ENCODE measurements around the gene EGFL7.
"Not testable (repeated sequence)": the region's sequence is repeated elsewhere in the genome, so short reads cannot be mapped to it uniquely, and the experiment has no call there.

Gene EGFL7

DNA sequence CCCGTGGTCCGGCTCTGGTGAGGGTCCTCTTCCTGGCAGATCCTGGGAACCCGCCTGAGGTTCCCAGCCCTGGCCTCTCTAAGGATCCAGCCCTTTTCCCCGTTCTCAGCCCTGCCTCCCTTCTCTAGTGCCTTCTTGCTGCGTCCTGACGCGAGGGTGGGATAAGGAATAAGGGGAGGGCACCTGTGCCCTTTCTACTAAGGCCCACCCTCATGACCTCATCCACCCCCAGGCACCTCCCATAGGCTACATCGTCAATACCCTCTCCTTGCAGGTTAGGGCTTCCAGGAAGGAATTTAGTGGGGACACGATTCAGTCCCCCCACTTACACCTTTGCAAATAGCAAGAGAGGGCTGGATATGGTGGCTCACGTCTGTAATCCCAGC lies 38.9 kb downstream of the EGFL7 start:
- DNase-seq = no peak

DNA sequence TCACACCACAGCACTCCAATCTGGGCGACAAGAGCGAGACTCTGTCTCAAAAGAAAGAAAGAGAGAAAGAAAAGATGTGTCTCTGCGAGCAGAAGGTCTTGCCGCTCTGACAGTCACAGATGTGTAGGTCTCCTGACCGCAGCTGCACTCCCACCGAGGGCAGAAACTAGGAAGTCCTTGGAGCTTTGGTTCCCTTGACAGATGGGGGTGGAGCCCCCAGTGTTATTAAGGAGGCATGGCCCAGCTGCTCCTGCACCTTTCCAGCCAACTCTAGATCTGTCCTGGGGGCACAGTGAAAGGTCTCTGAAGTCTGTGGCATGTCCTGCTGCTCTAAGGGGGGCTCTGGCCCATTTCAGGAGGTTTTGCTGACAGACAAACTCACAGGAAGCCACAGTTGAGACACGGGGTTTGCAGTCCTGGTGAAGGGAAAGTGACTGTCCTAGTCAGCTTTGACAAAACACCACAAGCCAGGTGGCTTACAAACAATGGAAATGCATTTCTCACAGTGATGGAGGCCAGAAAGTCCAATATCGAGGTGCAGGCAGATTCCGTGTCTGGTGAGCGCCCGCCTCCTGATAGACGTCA lies 40.7 kb downstream of the EGFL7 start:
- no peak for DNase-seq

DNA sequence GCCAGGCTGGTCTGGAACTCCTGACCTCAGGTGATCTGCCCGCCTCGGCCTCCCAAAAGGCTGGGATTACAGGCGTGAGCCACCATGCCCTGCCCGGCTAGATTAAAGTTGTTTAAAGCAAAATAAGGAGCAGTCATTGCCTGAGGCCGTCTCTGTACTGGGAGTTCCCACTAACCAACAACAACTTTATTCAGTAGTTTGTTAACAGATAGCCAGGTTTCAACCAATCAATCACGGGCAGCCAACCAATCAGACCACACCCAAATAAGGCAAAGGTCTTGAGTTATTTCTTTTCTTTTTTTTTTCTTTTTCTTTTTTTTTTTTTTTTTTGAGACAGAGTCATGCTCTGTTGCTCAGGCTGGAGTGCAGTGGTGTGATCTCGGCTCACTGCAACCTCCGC lies 42.0 kb downstream of the EGFL7 start:
- DNase-seq = not testable (repeated sequence)

DNA sequence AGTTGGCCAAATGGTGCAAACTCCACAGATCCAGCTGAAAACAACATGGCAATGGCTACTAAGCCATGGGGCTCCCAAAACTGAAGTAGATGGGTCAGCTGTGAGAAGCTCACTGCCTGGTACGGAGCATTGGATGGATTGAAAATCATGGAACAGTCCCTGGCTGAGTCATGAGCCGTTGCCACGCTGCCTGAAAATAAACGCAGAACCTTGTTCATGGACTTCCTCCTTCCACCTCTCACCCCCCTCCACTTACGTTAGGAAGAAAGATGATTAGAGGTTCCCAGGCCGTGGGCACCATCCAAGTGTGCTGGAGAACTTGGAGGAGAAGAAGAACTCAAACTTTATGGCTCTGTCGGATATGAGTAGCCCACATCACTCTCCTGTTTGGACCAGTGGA lies 42.8 kb downstream of the EGFL7 start:
- no peak for DNase-seq

DNA sequence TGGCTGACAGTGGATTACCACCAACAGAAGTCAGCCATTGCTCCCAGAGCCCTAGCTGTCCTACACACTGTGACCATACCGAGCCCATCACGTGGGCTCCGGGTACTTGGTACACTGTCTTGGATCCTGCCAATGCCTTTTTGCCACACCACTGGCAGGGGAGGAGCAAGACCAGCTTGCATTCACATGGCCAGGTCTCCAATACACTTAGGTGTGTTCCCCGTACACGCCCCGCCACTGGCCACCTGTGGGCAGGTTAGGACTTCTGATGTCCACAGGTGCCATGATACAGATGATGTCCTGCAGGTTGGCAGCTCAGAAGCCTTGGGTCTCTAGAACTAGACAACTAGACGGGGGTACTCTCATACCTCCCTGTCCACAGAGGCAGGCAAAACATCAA lies 44.3 kb downstream of the EGFL7 start:
- no peak for DNase-seq

DNA sequence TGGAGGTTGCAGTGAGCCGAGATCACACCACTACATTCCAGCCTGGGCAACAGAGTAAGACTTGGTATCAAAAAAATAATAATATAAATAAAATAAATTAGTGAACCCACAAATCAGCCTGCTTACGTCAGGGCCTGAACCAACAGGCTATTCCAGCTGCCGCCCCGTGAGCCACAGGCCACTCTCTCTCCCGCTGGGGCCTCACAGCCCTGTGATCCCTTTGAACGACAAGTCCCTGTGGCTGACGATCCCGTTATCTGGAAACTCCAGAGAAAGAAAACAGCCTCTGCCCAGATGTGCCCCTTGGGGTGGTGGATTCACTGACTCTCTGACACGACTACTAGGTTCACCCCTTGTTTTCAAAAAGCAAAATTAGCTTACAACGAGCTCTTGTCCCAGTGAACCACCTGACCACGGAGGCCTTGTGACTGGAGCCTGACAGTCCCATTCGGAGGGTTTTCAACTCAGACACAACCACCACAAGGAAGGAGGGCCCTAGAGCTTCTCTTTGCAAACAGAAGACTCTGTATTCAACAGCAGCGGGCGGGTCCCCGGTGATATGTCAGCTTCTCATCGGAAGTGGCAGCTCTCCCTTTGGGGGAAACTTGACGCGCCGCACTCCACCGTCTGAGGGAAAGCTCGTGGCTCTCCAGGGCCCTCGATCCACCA lies 45.3 kb downstream of the EGFL7 start:
- no peak for DNase-seq

DNA sequence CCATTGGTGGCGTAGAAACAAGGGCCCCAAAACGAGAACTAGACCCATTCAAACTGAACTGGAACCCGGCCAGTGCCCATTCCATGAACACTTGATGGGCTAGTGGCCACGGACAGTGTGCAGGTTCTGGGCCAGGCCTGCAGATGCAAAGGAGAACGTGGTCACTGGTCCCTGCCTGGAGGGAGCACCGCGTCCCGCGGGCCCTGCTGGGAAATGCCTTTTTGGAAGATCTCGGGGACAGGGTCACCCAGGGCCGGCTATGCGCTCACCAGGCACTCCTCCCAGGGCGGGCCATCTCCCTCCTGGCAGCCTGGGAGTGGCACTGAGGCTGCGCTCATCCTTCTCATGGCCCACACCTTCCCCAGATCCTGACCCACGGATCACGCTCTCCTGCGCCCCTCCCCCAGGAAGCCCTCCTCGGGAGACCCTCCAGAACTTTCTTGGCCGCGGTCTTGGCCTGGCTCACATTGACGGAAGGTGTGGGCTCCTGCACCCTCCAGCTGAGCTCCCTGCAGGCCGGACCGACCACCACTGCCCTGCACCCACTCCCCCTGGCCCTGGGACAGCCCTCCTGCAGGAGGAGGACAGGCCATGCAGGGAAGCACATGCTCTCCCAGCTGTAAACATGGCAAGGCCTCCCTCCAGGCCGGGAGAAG lies 46.9 kb downstream of the EGFL7 start:
- no peak for DNase-seq

DNA sequence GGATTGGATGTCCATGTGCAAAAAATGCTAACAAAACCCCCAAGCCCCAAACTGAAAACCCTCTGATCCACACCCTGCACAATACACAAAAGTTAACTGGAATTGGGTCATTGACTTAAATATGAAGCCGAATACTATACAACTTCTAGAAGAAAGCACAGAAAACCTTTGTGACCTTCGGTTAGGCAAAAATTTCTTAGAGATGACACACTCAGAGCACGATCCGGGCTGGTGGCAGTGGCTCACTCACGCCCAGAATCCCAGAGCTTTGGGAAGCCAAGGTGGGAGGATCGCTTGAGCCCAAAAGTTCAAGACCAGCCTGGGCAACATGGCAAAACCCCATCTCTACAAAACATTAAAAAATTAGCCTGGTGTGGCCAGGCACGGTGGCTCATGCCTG lies 47.8 kb downstream of the EGFL7 start:
- no peak for DNase-seq

DNA sequence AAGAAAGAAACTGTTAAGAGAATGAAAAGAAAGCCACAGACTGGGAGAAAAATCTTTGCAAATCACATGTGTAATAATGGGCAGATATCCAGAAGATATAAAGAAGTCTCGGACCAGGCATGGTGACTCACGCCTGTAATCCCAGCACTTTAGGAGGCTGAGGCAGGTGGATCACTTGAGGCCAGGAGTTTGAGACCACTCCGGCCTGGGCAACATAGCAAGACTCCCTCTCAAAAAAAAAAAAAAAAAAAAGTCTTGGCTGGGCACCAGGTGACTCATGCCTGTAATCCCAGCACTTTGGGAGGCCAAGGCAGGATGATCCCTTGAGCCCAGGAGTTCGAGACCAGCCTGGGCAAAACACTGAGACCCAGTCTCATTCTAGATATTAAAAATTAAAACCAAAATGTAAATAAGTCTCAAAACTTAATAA lies 48.5 kb downstream of the EGFL7 start:
- not testable (repeated sequence) for DNase-seq

DNA sequence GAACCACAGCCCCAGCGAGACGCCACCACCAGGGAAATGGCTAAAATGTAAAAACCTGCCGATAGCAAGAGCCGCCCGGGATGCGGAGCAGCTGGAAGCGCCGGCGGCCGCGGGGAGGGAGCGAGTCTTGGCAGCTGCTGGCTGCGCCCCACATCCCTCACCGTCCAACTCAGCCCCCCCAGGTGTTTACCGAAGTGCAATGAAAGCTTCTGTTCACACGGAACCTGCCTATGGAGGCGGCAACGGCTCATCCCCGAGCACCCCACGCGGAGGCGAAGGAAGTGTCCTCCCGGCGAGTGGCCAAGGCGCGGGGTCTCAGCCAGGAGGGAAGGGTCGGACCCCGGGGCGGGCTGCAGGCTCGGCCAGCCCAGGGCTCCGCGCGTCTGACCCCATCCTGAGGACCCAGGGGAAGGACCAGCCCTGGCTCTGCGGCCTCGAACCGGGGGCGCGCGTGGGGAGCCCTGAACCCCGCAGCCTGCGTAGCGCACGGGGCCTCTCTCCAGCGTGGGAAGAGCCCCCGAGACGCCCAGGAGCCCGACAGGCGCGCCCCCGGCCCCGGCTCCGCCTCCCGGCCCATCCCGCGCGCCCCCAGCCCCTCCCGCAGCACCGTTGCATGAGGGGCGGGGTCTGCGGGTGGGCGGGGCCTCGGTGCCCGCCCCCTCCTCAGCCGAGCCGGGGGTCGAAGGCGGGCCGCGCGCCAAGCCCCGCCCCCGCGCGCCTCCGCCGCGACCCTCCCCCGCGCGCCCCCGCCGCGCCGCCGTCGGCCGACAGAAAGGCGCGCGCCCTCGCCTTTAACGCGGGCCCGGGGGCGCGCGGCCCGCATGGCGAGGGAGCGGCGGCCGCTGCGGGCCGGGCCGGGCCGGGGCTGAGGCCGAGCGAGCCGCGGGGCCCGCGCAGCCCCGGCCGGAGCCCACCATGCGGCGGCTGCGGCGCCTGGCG lies 49.3 kb downstream of the EGFL7 start, which contains the start of gene DIPK1B:
Gene DIPK1B (plus strand): TSS at position 822 of the 939 bp plus-strand sequence. CDS start 94 bp downstream, at position 916.
- no peak for DNase-seq

DNA sequence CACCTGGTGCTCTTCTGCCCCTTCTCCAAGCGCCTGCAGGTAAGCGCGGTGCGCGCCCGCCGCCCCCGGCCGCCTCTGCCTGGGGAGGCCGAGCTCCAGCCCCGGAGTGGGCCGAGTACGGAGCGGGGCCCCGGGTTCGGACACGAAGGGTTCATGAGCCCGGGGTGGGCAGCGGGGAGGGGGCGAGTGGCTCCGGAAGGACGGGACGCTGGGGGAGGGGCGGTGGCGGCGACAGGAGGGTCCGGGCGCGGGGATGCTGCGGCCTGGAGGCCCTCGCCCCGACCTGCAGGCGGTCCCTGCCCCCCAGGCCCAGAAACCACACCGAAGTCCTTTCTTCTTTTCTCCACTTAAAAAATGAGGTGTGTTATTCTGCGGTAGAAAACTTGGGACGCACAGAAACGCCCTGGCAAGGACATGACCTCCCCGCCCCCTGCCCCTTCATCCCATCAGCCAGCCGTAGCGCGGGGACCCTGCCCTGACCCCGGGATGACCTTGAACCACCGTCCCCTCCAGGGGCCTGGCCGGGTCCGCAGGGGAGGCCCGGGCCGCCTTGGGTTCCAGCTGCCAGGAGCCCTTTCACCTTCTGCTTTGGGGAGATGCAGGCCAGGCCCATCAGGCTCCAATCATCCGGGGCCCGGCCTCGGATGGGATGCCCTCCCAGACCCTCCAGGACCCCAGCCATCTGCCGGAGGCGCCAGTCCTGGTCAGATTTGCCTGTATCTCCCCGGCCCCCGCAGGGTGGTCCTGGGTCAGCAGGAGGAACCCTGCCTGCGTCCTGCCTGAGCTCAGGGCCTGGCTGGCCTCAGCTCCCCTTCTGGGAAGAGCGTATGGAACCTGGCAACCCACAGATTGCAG lies 50.2 kb downstream of the EGFL7 start:
- DNase-seq = no peak

DNA sequence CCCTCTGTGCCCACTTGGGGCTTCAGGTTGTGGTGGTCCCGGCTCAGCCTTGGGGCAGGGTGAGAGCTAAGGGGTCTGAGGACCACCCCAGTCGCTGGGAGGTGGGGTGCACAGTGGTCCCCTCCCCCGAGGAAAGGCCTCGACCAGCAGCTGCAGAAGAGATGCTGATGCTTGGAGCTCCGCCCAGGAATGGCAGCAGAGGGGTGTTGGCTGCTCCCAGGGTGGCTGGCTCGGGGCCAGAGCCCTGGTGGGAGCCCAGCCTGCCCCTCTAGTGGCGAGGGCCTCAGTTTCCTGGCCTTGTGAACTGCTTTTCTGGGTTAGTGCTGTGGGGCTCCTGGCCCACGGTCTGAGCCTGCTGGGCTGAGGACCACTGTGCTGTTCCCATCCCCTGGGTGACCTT lies 50.8 kb downstream of the EGFL7 start:
- DNase-seq = no peak

DNA sequence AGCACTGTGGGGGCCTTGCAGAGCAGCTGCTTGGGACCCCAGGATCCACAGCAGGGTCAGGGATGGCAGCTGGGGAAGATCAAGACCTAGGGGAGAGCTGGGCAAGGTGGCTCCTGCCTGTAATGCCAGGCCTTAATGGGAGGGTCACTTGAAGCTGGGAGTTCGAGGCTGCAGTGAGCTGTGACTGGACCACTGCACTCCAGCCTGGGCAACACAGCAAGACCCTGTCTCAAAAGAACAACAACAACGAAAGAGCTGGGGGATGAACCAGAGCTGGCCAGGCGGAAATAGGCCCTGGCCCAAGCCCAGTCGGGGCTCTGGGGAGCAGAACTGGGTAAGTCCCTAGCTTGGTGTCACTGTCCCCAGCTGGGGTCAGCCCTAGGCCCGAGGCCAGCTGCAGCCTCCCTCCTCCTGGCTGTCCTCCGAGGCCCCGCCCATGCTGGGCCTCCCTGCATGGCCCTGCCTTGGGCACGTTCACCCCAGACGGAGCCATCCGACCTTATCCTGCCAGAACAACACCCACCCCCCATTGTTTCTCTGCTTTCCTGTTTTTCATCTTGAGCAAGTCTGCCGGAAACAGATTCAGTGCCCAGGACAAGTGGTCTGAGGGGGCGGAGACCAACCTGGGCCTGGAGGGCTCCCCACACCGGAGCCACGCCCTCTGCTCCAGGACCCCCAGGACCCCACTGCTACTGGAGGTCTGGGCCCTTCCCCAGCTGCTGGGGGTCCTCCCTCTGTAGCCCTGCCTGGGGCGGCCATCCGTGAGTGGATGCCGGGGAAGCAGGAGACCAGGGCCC lies 51.6 kb downstream of the EGFL7 start:
- no peak for DNase-seq

DNA sequence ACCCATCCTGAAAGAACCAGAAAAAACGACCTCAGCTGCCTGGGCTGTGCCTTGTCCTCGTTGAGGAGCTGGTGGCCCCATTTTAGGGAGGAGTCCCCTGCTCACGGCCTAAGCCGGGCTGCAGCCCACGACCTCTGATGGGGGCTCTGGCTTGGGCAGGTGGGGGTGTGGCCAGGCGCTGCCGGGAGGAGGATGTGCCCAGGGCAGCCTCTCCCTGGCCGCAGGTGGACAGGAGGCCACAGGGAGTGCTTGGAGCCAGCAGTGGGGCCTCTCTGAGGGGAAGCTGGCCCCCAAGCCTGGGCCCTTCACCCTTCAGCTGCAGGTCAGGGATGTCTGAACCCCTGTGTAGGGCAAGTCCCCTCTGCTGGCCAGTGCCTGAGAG lies 52.2 kb downstream of the EGFL7 start:
- no peak for DNase-seq

DNA sequence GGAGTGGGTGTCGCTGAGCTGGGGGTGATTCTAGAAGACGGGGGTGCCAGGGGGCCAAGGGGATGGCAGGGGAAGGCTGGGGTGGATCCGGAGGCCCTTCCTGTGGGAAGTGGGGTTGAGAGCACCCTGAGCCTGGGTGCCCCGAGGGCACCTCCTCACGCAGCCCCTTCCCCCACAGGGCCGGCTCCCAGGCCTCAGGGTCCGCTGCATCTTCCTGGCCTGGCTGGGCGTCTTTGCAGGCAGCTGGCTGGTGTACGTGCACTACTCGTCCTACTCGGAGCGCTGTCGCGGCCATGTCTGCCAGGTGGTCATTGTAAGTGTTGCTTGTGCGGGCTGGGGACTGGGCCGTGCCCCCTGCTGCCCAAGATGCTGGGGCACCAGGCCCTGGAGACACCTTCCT lies 54.7 kb downstream of the EGFL7 start:
- DNase-seq = no peak

DNA sequence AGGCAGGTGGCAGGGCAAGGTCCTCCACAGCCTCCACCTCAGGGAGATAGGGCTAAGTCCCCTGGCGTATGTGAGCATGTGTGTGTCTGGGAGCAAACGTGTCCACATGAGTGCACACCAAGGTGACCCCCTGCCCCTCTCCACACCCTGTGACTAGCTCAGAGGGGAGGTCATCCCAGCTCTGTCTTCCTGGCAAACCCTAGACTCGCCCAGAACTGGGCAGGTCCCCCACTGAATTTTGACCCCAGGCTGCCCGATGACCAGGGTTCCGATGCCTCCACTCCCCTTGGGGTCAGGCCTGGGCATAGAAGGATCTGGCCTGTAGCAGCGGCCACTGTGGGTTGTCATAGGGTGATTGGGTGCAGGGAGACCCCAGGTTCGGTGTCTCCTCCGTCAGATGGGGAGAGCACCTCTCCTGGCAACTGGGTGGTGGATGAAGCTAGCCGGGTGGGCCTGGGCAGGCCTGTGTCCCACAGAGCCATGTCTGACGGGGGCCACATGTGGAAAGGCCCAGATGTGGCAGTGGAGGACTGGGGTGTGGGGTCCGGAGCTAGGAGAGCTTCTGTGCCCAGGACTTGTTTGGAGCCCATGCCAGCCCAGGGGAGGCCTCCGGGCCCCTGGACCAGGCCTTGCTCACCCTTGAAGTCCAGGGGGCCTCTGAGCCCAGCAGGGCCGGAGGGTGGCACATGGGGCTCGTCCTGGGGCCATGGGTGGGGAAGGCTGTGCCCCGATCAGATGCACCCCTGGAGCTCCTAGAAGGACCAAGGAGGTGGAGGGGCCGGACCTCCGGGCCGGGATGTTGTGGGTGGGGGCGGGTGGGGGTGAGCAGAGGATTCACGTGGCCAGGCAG lies 55.9 kb downstream of the EGFL7 start:
- DNase-seq = no peak

DNA sequence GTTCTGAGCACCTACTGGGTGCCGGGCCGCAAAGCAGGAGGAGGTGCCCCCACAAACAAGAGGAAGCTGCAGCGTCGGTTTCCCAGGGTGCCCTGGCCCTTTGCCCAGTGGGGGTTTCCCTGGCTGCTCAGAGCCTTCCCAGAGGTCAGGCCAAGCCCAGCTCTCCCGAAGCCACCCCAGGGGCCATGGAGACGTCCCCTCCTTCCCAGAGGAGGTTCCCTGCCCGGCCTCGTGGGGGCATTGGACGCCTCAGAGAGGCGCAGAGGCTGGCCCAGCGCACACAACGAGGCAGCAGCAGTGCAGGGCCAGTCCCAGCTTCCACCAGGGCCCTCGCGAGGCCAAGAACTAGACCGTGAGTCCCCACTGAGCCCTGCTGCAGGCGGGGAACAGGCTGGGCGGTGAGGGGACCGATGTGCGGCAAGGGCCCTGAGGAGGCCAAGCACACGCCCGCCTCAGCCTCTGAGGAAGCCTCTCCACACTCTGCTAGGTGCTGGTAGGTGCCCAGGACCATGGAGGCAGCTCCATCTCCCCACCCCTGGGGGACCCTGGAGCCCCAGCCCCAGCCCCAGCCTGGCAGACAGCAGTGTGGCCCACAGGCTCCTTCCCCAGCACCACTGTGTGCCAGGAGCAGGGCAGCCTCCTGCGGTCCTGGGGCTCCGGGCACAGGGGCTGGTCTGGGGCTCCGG lies 56.6 kb downstream of the EGFL7 start:
- DNase-seq = no peak

DNA sequence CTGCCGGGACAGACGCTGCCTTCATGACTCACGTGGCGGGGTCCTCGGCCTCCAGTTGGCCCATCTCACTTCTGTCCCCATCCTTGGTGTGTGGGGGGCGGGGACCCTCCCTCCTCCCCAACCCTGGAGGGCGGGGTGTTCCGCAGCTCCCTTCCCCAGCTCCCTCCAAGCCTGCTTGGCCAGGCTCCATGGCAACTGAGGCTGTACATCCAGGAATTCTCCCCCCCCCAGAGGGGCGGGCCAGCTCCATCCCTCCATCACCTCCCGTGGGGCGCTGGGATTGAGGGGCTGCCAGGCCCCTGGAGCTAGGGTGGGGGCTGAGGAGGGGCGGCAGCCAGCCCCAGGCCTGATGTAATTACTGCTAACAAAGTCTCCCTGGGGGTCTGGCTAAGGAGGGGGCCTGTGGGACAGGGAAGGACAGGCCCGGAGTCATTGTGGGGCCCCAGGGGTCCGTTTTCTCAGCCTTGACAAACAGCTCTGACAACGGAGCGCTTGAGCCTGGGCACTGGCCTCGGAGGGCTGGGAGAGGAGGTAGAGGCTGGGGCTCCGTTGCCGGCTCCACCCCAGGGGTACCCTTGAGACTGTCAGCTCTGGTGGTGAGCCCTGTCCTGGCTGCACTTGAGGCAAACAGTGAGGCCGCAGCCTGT lies 57.7 kb downstream of the EGFL7 start:
- DNase-seq = no peak

DNA sequence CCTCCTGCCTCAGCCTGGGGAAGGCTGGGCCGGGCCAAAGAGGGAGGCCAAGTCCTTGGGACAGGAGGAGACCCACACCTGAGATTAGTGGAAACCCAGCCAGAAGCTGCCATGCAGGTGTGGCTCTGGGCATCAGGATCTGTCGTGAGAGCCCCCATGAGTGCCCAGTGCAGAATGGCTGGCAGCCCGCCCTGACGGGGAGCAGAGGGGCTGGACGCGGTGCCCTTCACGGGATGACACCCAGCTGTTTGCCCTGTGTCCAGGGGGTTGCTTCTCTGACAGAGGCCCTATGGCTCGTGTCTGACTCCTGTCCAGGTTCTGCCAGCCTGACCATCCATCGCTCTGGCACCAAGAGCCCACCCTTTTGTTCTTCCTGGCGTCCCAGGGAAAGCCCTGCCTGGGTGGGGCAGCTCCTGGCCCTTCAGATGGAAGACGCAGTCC lies 58.2 kb downstream of the EGFL7 start:
- no peak for DNase-seq

Measured in DMS 273 treated with DMSO at 0.1 percent for 48 hours (cell line).